Activated T-helper 17 cell treated with anti-CD3 and anti-CD28 coated beads, Interleukin-2, amount 50 U/mL, for 72 hours (primary cell): ENCODE results near the gene TUBA8. TPM values are rescaled to one million over a fixed set of nuclear protein-coding genes. Genes with fewer than 3 reads are reported as not detected.

Source experiments
- total RNA-seq, 2 donors: library from RNA; stranded (reverse); gene quantifications; one replicate each; pipeline ENCODE4 v1.2.3, GENCODE V29; 2022

Gene TUBA8
- total RNA-seq, 2 donors from 2014 or later, result 4.7 to 6.6 TPM

Other genes with a start within 250 kb of the TUBA8 start
- gene MICAL3, start 86.2 kb upstream of the TUBA8 start, total RNA-seq, result 10 to 100 TPM; 28.7 to 38.5 TPM
- gene PEX26, start 32.8 kb upstream of the TUBA8 start, total RNA-seq, result 10 to 100 TPM; 53.4 to 70.5 TPM
- gene USP18, start 39.4 kb downstream of the TUBA8 start, total RNA-seq, result 1 to 10 TPM; 1.9 to 2.5 TPM